Smooth muscle cell (in vitro differentiated cells): ENCODE measurements around the gene EMC10. TPM values are rescaled to one million over a fixed set of nuclear protein-coding genes. Genes with fewer than 3 reads are reported as not detected.

Experiments
- DNase-seq: peaks from one replicate; lab custom pipeline; 2025; ENCODE audit not compliant: unreplicated experiment; lab: John Stamatoyannopoulos, UW
- H2AFZ ChIP-seq: fragments of 200-600 bp; sonication (generic); 2 replicates; pipeline ENCODE4 v1.6.0; 2016; ENCODE audit warnings: antibody characterized with exemption, low read depth, mild to moderate bottlenecking
- H3F3A ChIP-seq: fragments of 200-600 bp; sonication (generic); 2 replicates; pipeline ENCODE4 v1.6.0; 2017; ENCODE audit warnings: antibody characterized with exemption, low read depth
- H3K27ac ChIP-seq: fragments of 200-600 bp; sonication (generic); 2 replicates; pipeline ENCODE4 v1.5.1; 2016; ENCODE audit warnings: low read depth, mild to moderate bottlenecking
- H3K27me3 ChIP-seq: fragments of 200-600 bp; sonication (generic); 2 replicates; pipeline ENCODE4 v1.6.1; 2016; ENCODE audit warnings: low read depth, mild to moderate bottlenecking
- H3K36me3 ChIP-seq: fragments of 200-600 bp; sonication (generic); 2 replicates; pipeline ENCODE4 v1.5.1; 2016; ENCODE audit warnings: low read depth
- H3K4me1 ChIP-seq: fragments of 200-600 bp; sonication (generic); 2 replicates; pipeline ENCODE4 v1.5.1; 2016; ENCODE audit warnings: low read depth
- H3K4me2 ChIP-seq: fragments of 200-600 bp; sonication (generic); 2 replicates; pipeline ENCODE4 v1.6.0; 2016; ENCODE audit warnings: mild to moderate bottlenecking
- H3K4me3 ChIP-seq: fragments of 200-600 bp; sonication (generic); 2 replicates; pipeline ENCODE4 v1.5.1; 2016; ENCODE audit warnings: mild to moderate bottlenecking
- H3K79me2 ChIP-seq: fragments of 200-600 bp; sonication (generic); 2 replicates; pipeline ENCODE4 v1.6.0; 2016; ENCODE audit warnings: low read depth, mild to moderate bottlenecking
- H3K9ac ChIP-seq: fragments of 200-600 bp; sonication (generic); 2 replicates; pipeline ENCODE4 v1.6.0; 2016; ENCODE audit warnings: low read depth
- H3K9me3 ChIP-seq: fragments of 200-600 bp; sonication (generic); replicated peaks from 2 replicates; pipeline ENCODE4 v1.5.1; 2016; ENCODE audit warnings: low read depth
- H4K20me1 ChIP-seq: fragments of 200-600 bp; sonication (generic); 2 replicates; pipeline ENCODE4 v1.6.0; 2016; ENCODE audit warnings: low read depth
- CTCF ChIP-seq: fragments of 200-600 bp; sonication (generic); IDR thresholded peaks from 2 replicates; pipeline ENCODE4 v1.5.1; 2017; ENCODE audit warnings: borderline replicate concordance, mild to moderate bottlenecking, antibody characterized with exemption; ENCODE audit not compliant: insufficient read depth, poor library complexity, severe bottlenecking
- WGBS: methylation state at CpG from one replicate; pipeline ENCODE4 v1.1.7; 2016; ENCODE audit warnings: low lambda C conversion rate; 5-methylcytosine and 5-hydroxymethylcytosine counted together
- polyA plus RNA-seq: library from polyadenylated mRNA; unstranded; fragments of >200 nt; fragmentation: Nextera tagmentation; extraction: Ambion mirVana; gene quantifications from 2 replicates; pipeline ENCODE4 v1.2.1, GENCODE V29; 2016
- total RNA-seq: library from RNA; depleted of rRNA; stranded (reverse); fragments of >200 nt; gene quantifications from 2 replicates; pipeline ENCODE4 v1.2.3, GENCODE V29; 2014

The EMC10 gene
- total and polyA plus RNA-seq, 2 experiments from 2014 or later: 18.0 to 51.7 TPM

GRCh38 chr19:50514346-50515167 lies 38.2 kb downstream of the EMC10 start:
- Histone ChIP-seq H3K27me3 (no peaks in the 10 kb centered on the region), H4K20me1 (no peaks in the 10 kb centered on the region), H3K9ac (no peak overlapping the region), H3K36me3 (no peaks in the 10 kb centered on the region), H2AFZ (no peak overlapping the region), H3K4me2 (no peak overlapping the region), H3K4me3 (no peak overlapping the region), H3F3A (no peaks in the 10 kb centered on the region), H3K4me1 (peaks cover 4% of the 10 kb centered on the region), H3K79me2 (no peaks in the 10 kb centered on the region), H3K9me3 (no peaks in the 10 kb centered on the region), H3K27ac (no peak overlapping the region)
- 88% methylated on average over 30 of the region's 38 CpGs for WGBS
- no peak for TF ChIP-seq CTCF
- no peak for DNase-seq

GRCh38 chr19:50515168-50515561 lies 38.9 kb downstream of the EMC10 start:
- no peaks in the 10 kb centered on the region for H3K79me2 ChIP-seq
- H3K4me3 ChIP-seq: no peak overlapping the region
- no peak overlapping the region for H3K4me2 ChIP-seq
- no peak for DNase-seq
- H3K9me3 ChIP-seq: no peaks in the 10 kb centered on the region
- WGBS: 75% methylated on average over 4 of the region's 11 CpGs
- H3K27ac ChIP-seq: no peak overlapping the region
- no peaks in the 10 kb centered on the region for H3K36me3 ChIP-seq
- H2AFZ ChIP-seq: no peak overlapping the region
- no peaks in the 10 kb centered on the region for H3F3A ChIP-seq
- H3K27me3 ChIP-seq: no peaks in the 10 kb centered on the region
- no peaks in the 10 kb centered on the region for H4K20me1 ChIP-seq
- no peak for TF ChIP-seq CTCF
- H3K9ac ChIP-seq: no peak overlapping the region
- H3K4me1 ChIP-seq: peaks cover 2% of the 10 kb centered on the region

- Histone ChIP-seq H3K9me3 (no peaks in the 10 kb centered on the region), H3K27me3 (no peaks in the 10 kb centered on the region), H3K36me3 (no peaks in the 10 kb centered on the region), H3K4me3 (no peak overlapping the region), H4K20me1 (no peaks in the 10 kb centered on the region), H3K4me2 (no peak overlapping the region), H3K4me1 (no peaks in the 10 kb centered on the region), H2AFZ (no peak overlapping the region), H3F3A (no peaks in the 10 kb centered on the region), H3K79me2 (no peaks in the 10 kb centered on the region), H3K27ac (no peak overlapping the region), H3K9ac (no peak overlapping the region)
- 73% methylated on average over 10 of the region's 12 CpGs for WGBS
- DNase-seq: no peak
- TF ChIP-seq CTCF: no peak
Observed at GRCh38 chr19:50516456-50516855, 40.1 kb downstream of the EMC10 start.
